RWPE1 (cell line): ENCODE data around the gene CFAP52.
"Not testable (repeated sequence)": the region's sequence is repeated elsewhere in the genome, so short reads cannot be mapped to it uniquely, and the experiment has no call there.

Source experiments
- CTCF ChIA-PET: fragments of 350-600 bp; sonication (Branson Sonifier 250); formaldehyde crosslinking; extraction: SDS; loops from one replicate; lab custom pipeline; 2021; lab: Yijun Ruan, JAX
- POLR2A ChIA-PET: fragments of 400-600 bp; formaldehyde crosslinking; extraction: SDS; loops from one replicate; lab custom pipeline; 2020; ENCODE audit warnings: antibody characterized with exemption; ENCODE audit not compliant: low non-redundant PET; lab: Yijun Ruan, JAX
- DNase-seq: peaks from one replicate; pipeline ENCODE4 v3.0.0; 2012; ENCODE audit warnings: low spot score
- H3K27ac ChIP-seq: fragments of 450-650 bp; 2 replicates; pipeline ENCODE4 v1.5.1; 2017
- CTCF ChIP-seq: fragments of 450-650 bp; conservative IDR thresholded peaks from 2 replicates; pipeline ENCODE4 v1.5.1; 2017; ENCODE audit warnings: low read depth, mild to moderate bottlenecking

The CFAP52 gene

GRCh38 chr17:9648521-9649110 lies 72.2 kb downstream of the CFAP52 start:
- CTCF ChIA-PET: interaction anchor here (0.6 to 0.9 kb wide), 2 partner anchors 80 to 191 kb away, joined by 3 to 5 read pairs; no protein-coding TSS in a partner anchor
- POLR2A ChIA-PET: no interaction called here
- no peak for TF ChIP-seq CTCF
- no peak overlapping the region for H3K27ac ChIP-seq
- no peak for DNase-seq

- no peak for TF ChIP-seq CTCF
- CTCF ChIA-PET: no interaction called here
- no peak for DNase-seq
- POLR2A ChIA-PET: no interaction called here
- H3K27ac ChIP-seq: no peak overlapping the region
Measured at GRCh38 chr17:9658593-9659211, 82.3 kb downstream of the CFAP52 start.

- no peak overlapping the region for H3K27ac ChIP-seq
- ChIA-PET POLR2A (no interaction called here), CTCF (interaction anchor here (0.6 to 0.7 kb wide), 2 partner anchors 70 to 454 kb away, joined by 4 read pairs; no protein-coding TSS in a partner anchor)
- no peak for TF ChIP-seq CTCF
- DNase-seq: no peak
Measured at GRCh38 chr17:9661027-9661426, 84.6 kb downstream of the CFAP52 start.

- H3K27ac ChIP-seq, CTCF ChIA-PET, POLR2A ChIA-PET, DNase-seq: not testable (repeated sequence)
Measured at GRCh38 chr17:9663511-9663910, 87.1 kb downstream of the CFAP52 start.

GRCh38 chr17:9666461-9667050 lies 90.1 kb downstream of the CFAP52 start:
- H3K27ac ChIP-seq: no peak overlapping the region
- ChIA-PET CTCF (no interaction called here), POLR2A (no interaction called here)
- TF ChIP-seq CTCF: no peak
- DNase-seq: no peak

- CTCF ChIA-PET: interaction anchor here (0.6 to 0.8 kb wide), 2 partner anchors 23 to 35 kb away, joined by 3 to 4 read pairs; no protein-coding TSS in a partner anchor
- TF ChIP-seq CTCF: no peak
- POLR2A ChIA-PET: no interaction called here
- H3K27ac ChIP-seq: no peak overlapping the region
- DNase-seq: peak; percentile 59
Measured at GRCh38 chr17:9668517-9668916, 92.1 kb downstream of the CFAP52 start.

- POLR2A ChIA-PET: no interaction called here
- CTCF ChIA-PET: no interaction called here
- DNase-seq: peak; percentile 15
- TF ChIP-seq CTCF: no peak
- H3K27ac ChIP-seq: no peak overlapping the region
Measured at GRCh38 chr17:9669551-9670008, 93.1 kb downstream of the CFAP52 start.
